H9 (cell line): ENCODE measurements around the gene P2RX7. TPM values are rescaled to one million over a fixed set of nuclear protein-coding genes. Genes with fewer than 3 reads are reported as not detected.

Experiments
- DNase-seq: peaks from one replicate; pipeline ENCODE4 v3.0.0-alpha.2; 2017
- H2AFZ ChIP-seq: one replicate; pipeline ENCODE4 v1.6.1; 2013; ENCODE audit warnings: mild to moderate bottlenecking, low read length, control low read depth, moderate library complexity
- H2AK5ac ChIP-seq: 2 replicates; pipeline ENCODE4 v1.6.1; 2013; ENCODE audit warnings: low read length, control low read depth, mixed read lengths; ENCODE audit not compliant: insufficient read length
- H2BK120ac ChIP-seq: one replicate; pipeline ENCODE4 v1.6.1; 2013; ENCODE audit warnings: low read depth, mild to moderate bottlenecking, low read length, control low read depth, inconsistent platforms; ENCODE audit not compliant: poor library complexity, severe bottlenecking
- H2BK12ac ChIP-seq: 2 replicates; pipeline ENCODE4 v1.6.1; 2013; ENCODE audit warnings: low read length, control low read depth, mixed read lengths, low read depth; ENCODE audit not compliant: insufficient read length
- H2BK15ac ChIP-seq: 2 replicates; pipeline ENCODE4 v1.6.1; 2013; ENCODE audit warnings: low read depth, low read length, control low read depth
- H2BK20ac ChIP-seq: one replicate; pipeline ENCODE4 v1.6.1; 2013; ENCODE audit warnings: low read depth, mild to moderate bottlenecking, low read length, control low read depth, inconsistent platforms; ENCODE audit not compliant: poor library complexity, severe bottlenecking
- H2BK5ac ChIP-seq: 2 replicates; pipeline ENCODE4 v1.6.1; 2013; ENCODE audit warnings: low read length, control low read depth, mixed read lengths; ENCODE audit not compliant: insufficient read length
- H3K14ac ChIP-seq: 2 replicates; pipeline ENCODE4 v1.6.1; 2013; ENCODE audit warnings: low read length, control low read depth; ENCODE audit not compliant: insufficient read depth
- H3K18ac ChIP-seq: 2 replicates; pipeline ENCODE4 v1.6.1; 2013; ENCODE audit warnings: low read depth, mild to moderate bottlenecking, mixed read lengths, low read length, control low read depth; ENCODE audit not compliant: insufficient read length
- H3K23ac ChIP-seq: 2 replicates; pipeline ENCODE4 v1.6.1; 2013; ENCODE audit warnings: low read length, control low read depth, mixed read lengths, low read depth; ENCODE audit not compliant: insufficient read length
- H3K23me2 ChIP-seq: 2 replicates; pipeline ENCODE4 v1.6.1; 2013; ENCODE audit warnings: low read depth, mild to moderate bottlenecking, mixed read lengths, low read length, control low read depth; ENCODE audit not compliant: insufficient read length, poor library complexity, severe bottlenecking
- H3K27ac ChIP-seq: 2 replicates; pipeline ENCODE4 v1.5.1; 2013; ENCODE audit warnings: low read length, control low read depth, mixed read lengths, low read depth; ENCODE audit not compliant: insufficient read length
- H3K27me3 ChIP-seq: 2 replicates; pipeline ENCODE4 v1.6.1; 2013; ENCODE audit warnings: low read length, control low read depth, inconsistent platforms; ENCODE audit not compliant: insufficient read depth
- H3K4ac ChIP-seq: 2 replicates; pipeline ENCODE4 v1.6.1; 2013; ENCODE audit warnings: low read depth, mild to moderate bottlenecking, control low read depth, inconsistent platforms, low read length, moderate library complexity
- H3K4me1 ChIP-seq: 2 replicates; pipeline ENCODE4 v1.6.1; 2013; ENCODE audit warnings: low read length, control low read depth, inconsistent platforms; ENCODE audit not compliant: insufficient read depth
- H3K4me2 ChIP-seq: 2 replicates; pipeline ENCODE4 v1.6.1; 2013; ENCODE audit warnings: low read length, control low read depth, mixed read lengths; ENCODE audit not compliant: insufficient read length, insufficient read depth
- H3K56ac ChIP-seq: 2 replicates; pipeline ENCODE4 v1.6.1; 2013; ENCODE audit warnings: low read depth, mild to moderate bottlenecking, mixed read lengths, low read length, control low read depth; ENCODE audit not compliant: insufficient read length
- H3K79me1 ChIP-seq: 2 replicates; pipeline ENCODE4 v1.6.1; 2013; ENCODE audit warnings: low read depth, mild to moderate bottlenecking, moderate library complexity, low read length, control low read depth, inconsistent platforms; ENCODE audit not compliant: insufficient read depth, poor library complexity, severe bottlenecking
- H3K79me2 ChIP-seq: 2 replicates; pipeline ENCODE4 v1.6.1; 2013; ENCODE audit warnings: low read length, control low read depth, inconsistent platforms; ENCODE audit not compliant: insufficient read depth
- H3K9ac ChIP-seq: 2 replicates; pipeline ENCODE4 v1.6.1; 2013; ENCODE audit warnings: low read length, control low read depth, mixed read lengths; ENCODE audit not compliant: insufficient read length; ENCODE audit errors: extremely low read depth
- H3K9me3 ChIP-seq: one replicate; pipeline ENCODE4 v1.6.1; 2013; ENCODE audit warnings: low read depth, low read length, inconsistent platforms; ENCODE audit not compliant: control insufficient read depth
- H3T11ph ChIP-seq: one replicate; pipeline ENCODE4 v1.6.1; 2013; ENCODE audit warnings: mild to moderate bottlenecking, low read length, control low read depth, inconsistent platforms
- H4K20me1 ChIP-seq: one replicate; pipeline ENCODE4 v1.6.1; 2013; ENCODE audit not compliant: control insufficient read depth, insufficient read length, insufficient read depth
- H4K5ac ChIP-seq: 2 replicates; pipeline ENCODE4 v1.6.1; 2013; ENCODE audit warnings: low read depth, mild to moderate bottlenecking, mixed read lengths, low read length, control low read depth; ENCODE audit not compliant: insufficient read length
- H4K8ac ChIP-seq: replicated peaks from 2 replicates; pipeline ENCODE4 v1.6.1; 2013; ENCODE audit warnings: low read length, control low read depth, mixed read lengths, low read depth; ENCODE audit not compliant: insufficient read length
- H4K91ac ChIP-seq: 2 replicates; pipeline ENCODE4 v1.6.1; 2013; ENCODE audit warnings: low read depth, mild to moderate bottlenecking, moderate library complexity, mixed read lengths, low read length, control low read depth; ENCODE audit not compliant: insufficient read length
- H3K27ac Mint-ChIP-seq, 3 experiments: 2 replicates in 2 of 3; 3 replicates in 1 of 3; pipeline ENCODE4 v1.8.0; 2020 to 2021; ENCODE audit warnings: mixed read lengths in 3 of 3, mild to moderate bottlenecking in 1 of 3, moderate library complexity in 1 of 3
- H3K27me3 Mint-ChIP-seq: 2 replicates; pipeline ENCODE4 v1.8.0; 2021; ENCODE audit warnings: low read depth, mild to moderate bottlenecking, moderate library complexity, mixed read lengths
- H3K36me3 Mint-ChIP-seq, 3 experiments: 2 replicates in 2 of 3; 3 replicates in 1 of 3; pipeline ENCODE4 v1.8.0; 2020 to 2021; ENCODE audit warnings: low read depth in 3 of 3, mixed read lengths in 3 of 3; ENCODE audit not compliant: insufficient read depth in 1 of 3
- H3K4me1 Mint-ChIP-seq, 2 experiments: 2 replicates each; pipeline ENCODE4 v1.8.0; 2020; ENCODE audit warnings: mixed read lengths in 2 of 2
- H3K4me3 Mint-ChIP-seq, 2 experiments: 2 replicates in 1 of 2; 3 replicates in 1 of 2; pipeline ENCODE4 v1.8.0; 2020 to 2021; ENCODE audit warnings: mild to moderate bottlenecking in 2 of 2, mixed read lengths in 2 of 2, moderate library complexity in 1 of 2
- H3K9me3 Mint-ChIP-seq, 2 experiments: 2 replicates in 1 of 2; 3 replicates in 1 of 2; pipeline ENCODE4 v1.8.0; 2020; ENCODE audit warnings: mild to moderate bottlenecking in 2 of 2, mixed read lengths in 2 of 2, moderate library complexity in 1 of 2
- CTCF ChIP-seq: fragments of 200-600 bp; sonication (generic); conservative IDR thresholded peaks from 3 replicates; pipeline ENCODE4 v1.8.0; 2021; ENCODE audit warnings: antibody characterized with exemption, mild to moderate bottlenecking
- WGBS: extraction: QIAGEN DNeasy Blood & Tissue Kit; methylation state at CpG from one replicate; pipeline ENCODE4 v1.1.7; 2013; ENCODE audit warnings: missing lambda C conversion rate, low lambda C conversion rate, mixed read lengths; ENCODE audit not compliant: insufficient read length; ENCODE audit errors: extremely low coverage; 5-methylcytosine and 5-hydroxymethylcytosine counted together
- total RNA-seq: library from RNA; stranded (reverse); gene quantifications from 2 replicates; pipeline ENCODE4 v1.2.1, GENCODE V29; 2021

Gene P2RX7
- total RNA-seq, 1 experiment from 2014 or later: 0.09 TPM

GRCh38 chr12:121089813-121090430, 42.8 kb upstream of the P2RX7 start:
- H2AK5ac ChIP-seq: no peak overlapping the region
- no peak overlapping the region for H2BK20ac ChIP-seq
- no peaks in the 10 kb centered on the region for H3K9me3 ChIP-seq
- H2AFZ ChIP-seq: no peak overlapping the region
- no peak overlapping the region for H2BK120ac ChIP-seq
- no CpG with 5 or more reads among the region's 10 CpGs for WGBS
- no peak overlapping the region for H2BK5ac ChIP-seq
- Mint-ChIP-seq H3K27me3 (peaks cover 18% of the 10 kb centered on the region), H3K27ac (no peak overlapping the region), H3K4me1 (peaks cover 19 to 22% of the 10 kb centered on the region in 2 experiments), H3K4me3 (no peak overlapping the region), H3K9me3 (no peaks in the 10 kb centered on the region), H3K36me3 (no peaks in the 10 kb centered on the region)
- H3K9ac ChIP-seq: no peak overlapping the region
- no peak overlapping the region for H3K27ac ChIP-seq
- no peak overlapping the region for H3K4ac ChIP-seq
- H3K23ac ChIP-seq: no peak overlapping the region
- H4K20me1 ChIP-seq: no peaks in the 10 kb centered on the region
- H3K14ac ChIP-seq: no peak overlapping the region
- H2BK12ac ChIP-seq: no peak overlapping the region
- no peaks in the 10 kb centered on the region for H3K79me1 ChIP-seq
- H4K8ac ChIP-seq: no peak overlapping the region
- H3K18ac ChIP-seq: no peak overlapping the region
- H3K23me2 ChIP-seq: no peaks in the 10 kb centered on the region
- H3T11ph ChIP-seq: no peak overlapping the region
- no peak for DNase-seq
- no peaks in the 10 kb centered on the region for H3K27me3 ChIP-seq
- no peak for TF ChIP-seq CTCF
- no peak overlapping the region for H3K4me2 ChIP-seq
- H2BK15ac ChIP-seq: no peak overlapping the region
- no peaks in the 10 kb centered on the region for H3K79me2 ChIP-seq
- no peak overlapping the region for H4K91ac ChIP-seq
- 0 out of 2 replicates have a peak, but pooled peaks cover 2% of the 10 kb centered on the region for H3K4me1 ChIP-seq
- no peak overlapping the region for H3K56ac ChIP-seq
- no peak overlapping the region for H4K5ac ChIP-seq
